SU-DHL-6 (cell line): ENCODE data around the gene HID1.

Source experiments
- EZH2phosphoT487 ChIP-seq: fragments of 200-600 bp; sonication (generic), shearing (Covaris generic); conservative IDR thresholded peaks from 2 replicates; pipeline ENCODE4 v1.6.1; 2018; ENCODE audit warnings: mild to moderate bottlenecking, antibody characterized with exemption, low read length, moderate library complexity, mixed read lengths
- TF ChIP-seq, protein P1 (sequence below): fragments of 200-600 bp; sonication (generic); IDR thresholded peaks from one replicate; pipeline ENCODE4 v1.5.1; 2017; ENCODE audit warnings: antibody characterized with exemption, mild to moderate bottlenecking, low read length, moderate library complexity; ENCODE audit not compliant: insufficient read depth, poor library complexity, severe bottlenecking

DNA sequence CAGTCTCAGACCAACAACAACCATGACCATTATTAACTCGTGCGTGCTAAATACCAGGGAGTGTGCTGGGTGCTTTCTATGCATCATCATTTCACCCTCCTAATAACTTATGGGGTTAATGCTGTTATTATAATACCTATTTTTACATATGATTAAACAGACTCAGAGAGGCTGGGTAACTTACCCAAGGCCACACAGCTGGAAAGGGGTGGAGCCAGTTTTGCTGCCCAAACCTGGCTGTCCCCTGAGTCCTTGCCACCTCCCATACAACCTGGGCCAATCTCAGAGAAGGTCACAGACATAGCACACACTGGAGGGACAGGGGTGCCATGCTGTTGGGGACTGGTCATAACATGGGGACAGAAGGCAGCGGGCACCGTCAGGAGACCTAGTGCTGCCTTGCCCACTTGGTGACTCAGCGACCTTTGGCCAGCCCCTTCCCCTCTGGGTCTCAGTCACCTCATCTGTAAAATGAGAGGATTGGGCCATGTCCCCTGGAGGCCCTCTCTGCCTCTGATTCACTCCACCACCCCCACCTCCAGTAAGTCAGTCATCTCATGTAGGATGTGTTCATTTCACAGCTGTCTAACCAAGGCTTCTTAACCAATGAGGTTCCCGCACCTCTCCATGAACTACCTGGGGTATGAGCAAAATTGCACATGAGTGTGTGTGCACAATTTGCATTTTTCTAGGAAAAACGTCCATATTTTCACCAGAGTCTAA, 67.7 kb downstream of the HID1 start:
- TF ChIP-seq, protein P1, sequence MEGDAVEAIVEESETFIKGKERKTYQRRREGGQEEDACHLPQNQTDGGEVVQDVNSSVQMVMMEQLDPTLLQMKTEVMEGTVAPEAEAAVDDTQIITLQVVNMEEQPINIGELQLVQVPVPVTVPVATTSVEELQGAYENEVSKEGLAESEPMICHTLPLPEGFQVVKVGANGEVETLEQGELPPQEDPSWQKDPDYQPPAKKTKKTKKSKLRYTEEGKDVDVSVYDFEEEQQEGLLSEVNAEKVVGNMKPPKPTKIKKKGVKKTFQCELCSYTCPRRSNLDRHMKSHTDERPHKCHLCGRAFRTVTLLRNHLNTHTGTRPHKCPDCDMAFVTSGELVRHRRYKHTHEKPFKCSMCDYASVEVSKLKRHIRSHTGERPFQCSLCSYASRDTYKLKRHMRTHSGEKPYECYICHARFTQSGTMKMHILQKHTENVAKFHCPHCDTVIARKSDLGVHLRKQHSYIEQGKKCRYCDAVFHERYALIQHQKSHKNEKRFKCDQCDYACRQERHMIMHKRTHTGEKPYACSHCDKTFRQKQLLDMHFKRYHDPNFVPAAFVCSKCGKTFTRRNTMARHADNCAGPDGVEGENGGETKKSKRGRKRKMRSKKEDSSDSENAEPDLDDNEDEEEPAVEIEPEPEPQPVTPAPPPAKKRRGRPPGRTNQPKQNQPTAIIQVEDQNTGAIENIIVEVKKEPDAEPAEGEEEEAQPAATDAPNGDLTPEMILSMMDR = no peak
- TF ChIP-seq EZH2phosphoT487 = no peak
